Activated T-cell treated with anti-CD3 and anti-CD28 coated beads for 4 hours (primary cell): ENCODE measurements around the gene TGFBR3L.
"Not testable (repeated sequence)": the region's sequence is repeated elsewhere in the genome, so short reads cannot be mapped to it uniquely, and the experiment has no call there.

Source experiments
- DNase-seq: peaks from one replicate; pipeline ENCODE4 v3.0.0-alpha.2; 2020

Gene TGFBR3L

GRCh38 chr19:7918615-7919421 lies 4.2 kb downstream of the TGFBR3L start:
- DNase-seq, result no peak

GRCh38 chr19:7919610-7920518 lies 5.2 kb downstream of the TGFBR3L start, which contains the start of gene SNAPC2:
SNAPC2 (plus strand) TSS chr19:7920338; CDS start chr19:7920367, 29 bp downstream.
- peak; percentile 93 for DNase-seq

- peak; percentile 100 for DNase-seq
Measured at GRCh38 chr19:7920519-7921301, 6.1 kb downstream of the TGFBR3L start.

GRCh38 chr19:7921302-7921966 lies 6.8 kb downstream of the TGFBR3L start:
- DNase-seq, result no peak

- DNase-seq, result no peak
Measured at GRCh38 chr19:7921967-7922835, 7.6 kb downstream of the TGFBR3L start.

- DNase-seq, result no peak
Measured at GRCh38 chr19:7922836-7923195, 8.2 kb downstream of the TGFBR3L start.

- DNase-seq, result no peak
Measured at GRCh38 chr19:7923295-7924191, 8.9 kb downstream of the TGFBR3L start.

GRCh38 chr19:7924241-7924640 lies 9.6 kb downstream of the TGFBR3L start:
- DNase-seq, result no peak

GRCh38 chr19:7924651-7925170 lies 10.1 kb downstream of the TGFBR3L start:
- no peak for DNase-seq

- DNase-seq, result peak; percentile 70
Measured at GRCh38 chr19:7925171-7925851, 10.7 kb downstream of the TGFBR3L start.

- peak; percentile 84 for DNase-seq
Measured at GRCh38 chr19:7926021-7926726, 11.5 kb downstream of the TGFBR3L start, which contains the start of gene CTXN1. CTXN1 (minus strand) TSS chr19:7926135; CDS start chr19:7925538, 597 bp downstream.

- DNase-seq, result no peak
Measured at GRCh38 chr19:7926727-7927604, 12.3 kb downstream of the TGFBR3L start.

GRCh38 chr19:7927605-7928333 lies 13.1 kb downstream of the TGFBR3L start:
- DNase-seq, result no peak

GRCh38 chr19:7928334-7928706 lies 13.7 kb downstream of the TGFBR3L start:
- no peak for DNase-seq

GRCh38 chr19:7928741-7929701 lies 14.4 kb downstream of the TGFBR3L start:
- DNase-seq, result no peak

GRCh38 chr19:7930030-7930429 lies 15.4 kb downstream of the TGFBR3L start:
- not testable (repeated sequence) for DNase-seq
